ENCODE measurements around the gene ATP5ME. TPM values are rescaled to one million over a fixed set of nuclear protein-coding genes. Genes with fewer than 3 reads are reported as not detected.
"Not testable (repeated sequence)": the region's sequence is repeated elsewhere in the genome, so short reads cannot be mapped to it uniquely, and the experiment has no call there.

ATP5ME gene
- total RNA-seq, 4 donors from 2014 or later, result 74.5 to 126 (median 103) TPM

- H3K4me1 ChIP-seq, result peaks cover 33 to 73% (median 36%) of the 10 kb centered on the region in 3 donors
- intact Hi-C loops (cut with DNase I), result no loop called here
- no peak for DNase-seq
- H3K9me3 ChIP-seq, result no peaks in the 10 kb centered on the region
- H3K36me3 ChIP-seq, result peaks cover 7 to 18% (median 17%) of the 10 kb centered on the region in 3 donors
- peak overlapping the region in 2 of 4 donors; percentile 95 to 99 for H3K27ac ChIP-seq
- WGBS, 2 donors, result 60 to 63% methylated on average over 1 to 8 of the region's 19 CpGs
- H3K4me3 ChIP-seq, result no peak overlapping the region
- no peaks in the 10 kb centered on the region for H3K27me3 ChIP-seq
- TF ChIP-seq POLR2A (IDR thresholded peaks at IDR 0.05) (no peak), CTCF (IDR thresholded peaks at IDR 0.05) (no peak)
Measured at GRCh38 chr4:675980-676870, 2.1 kb upstream of the ATP5ME start.

GRCh38 chr4:675036-675882 lies 1.2 kb upstream of the ATP5ME start:
- peaks cover 24 to 69% (median 26%) of the 10 kb centered on the region in 3 donors for H3K4me1 ChIP-seq
- no peaks in the 10 kb centered on the region for H3K27me3 ChIP-seq
- no peak for DNase-seq
- no peaks in the 10 kb centered on the region for H3K9me3 ChIP-seq
- peaks cover 7 to 26% (median 19%) of the 10 kb centered on the region in 3 donors for H3K36me3 ChIP-seq
- TF ChIP-seq CTCF (IDR thresholded peaks at IDR 0.05), result no peak
- no peak for TF ChIP-seq POLR2A (IDR thresholded peaks at IDR 0.05)
- 85% methylated on average over 7 of the region's 26 CpGs; no CpG with 5 or more reads in 1 of the 2 donors for WGBS, 2 donors
- peak overlapping the region; percentile 95 to 99 (median 96) for H3K27ac ChIP-seq
- peak overlapping the region; percentile 75 to 100 (median 83) for H3K4me3 ChIP-seq
- intact Hi-C loops (cut with DNase I), result no loop called here

GRCh38 chr4:673349-674091 lies 556 bp downstream of the ATP5ME start:
- TF ChIP-seq POLR2A (IDR thresholded peaks at IDR 0.05), result no peak
- no peak for TF ChIP-seq CTCF (IDR thresholded peaks at IDR 0.05)
- Histone ChIP-seq H3K27ac (peak overlapping the region; percentile 95 to 99 (median 96)), H3K27me3 (no peaks in the 10 kb centered on the region), H3K36me3 (peaks cover 7 to 26% (median 19%) of the 10 kb centered on the region in 3 donors), H3K4me3 (peak overlapping the region; percentile 75 to 100 (median 83)), H3K9me3 (no peaks in the 10 kb centered on the region), H3K4me1 (peaks cover 23 to 62% (median 24%) of the 10 kb centered on the region in 3 donors)
- no peak for DNase-seq
- intact Hi-C loops (cut with DNase I), result no loop called here
- 18 to 32% methylated on average over 12 to 14 of the region's 55 CpGs for WGBS, 2 donors

GRCh38 chr4:671769-672168 lies 2.3 kb downstream of the ATP5ME start:
- Histone ChIP-seq H3K27me3 (no peaks in the 10 kb centered on the region), H3K4me1 (peaks cover 17 to 44% (median 20%) of the 10 kb centered on the region in 3 donors), H3K27ac (no peak overlapping the region), H3K36me3 (peaks cover 7 to 26% (median 19%) of the 10 kb centered on the region in 3 donors), H3K9me3 (no peaks in the 10 kb centered on the region), H3K4me3 (no peak overlapping the region)
- TF ChIP-seq POLR2A (IDR thresholded peaks at IDR 0.05), result no peak
- TF ChIP-seq CTCF (IDR thresholded peaks at IDR 0.05), result no peak
- intact Hi-C loops (cut with DNase I), result no loop called here
- WGBS, 2 donors, result 100% methylated on average over 1 of the region's 3 CpGs; no CpG with 5 or more reads in 1 of the 2 donors
- no peak for DNase-seq

GRCh38 chr4:669806-670559 lies 4.1 kb downstream of the ATP5ME start:
- 84 to 90% methylated on average over 9 of the region's 11 CpGs for WGBS, 2 donors
- intact Hi-C loops (cut with DNase I); H3K27ac ChIP-seq: not testable (repeated sequence)

GRCh38 chr4:668219-668618 lies 5.9 kb downstream of the ATP5ME start:
- intact Hi-C loops (cut with DNase I); DNase-seq; H3K27ac ChIP-seq; H3K4me3 ChIP-seq; H3K9me3 ChIP-seq: not testable (repeated sequence)
- Histone ChIP-seq H3K4me1 (peaks cover 10 to 37% (median 11%) of the 10 kb centered on the region in 3 donors), H3K36me3 (peaks cover 7 to 26% (median 19%) of the 10 kb centered on the region in 3 donors), H3K27me3 (peaks cover 0 to 11% (median 0%) of the 10 kb centered on the region in 4 donors)
- 78 to 92% methylated on average over 4 to 6 of the region's 6 CpGs for WGBS, 2 donors

More at GRCh38 chr4:669806-670559, 4.1 kb downstream of the ATP5ME start:
- DNase-seq, H3K4me3 ChIP-seq, H3K27me3 ChIP-seq, H3K9me3 ChIP-seq: not testable (repeated sequence)
- H3K4me1 ChIP-seq, result peaks cover 10 to 27% (median 12%) of the 10 kb centered on the region in 3 donors
- H3K36me3 ChIP-seq, result peaks cover 7 to 26% (median 19%) of the 10 kb centered on the region in 3 donors

Measured in esophagus squamous epithelium (tissue), 5 donors.